ELR (cell line): Measurements from ENCODE around the gene SLC17A7.
"Not testable (repeated sequence)": the region's sequence is repeated elsewhere in the genome, so short reads cannot be mapped to it uniquely, and the experiment has no call there.

ENCODE experiments used
- DNase-seq: peaks from one replicate; pipeline ENCODE4 v3.0.0-alpha.2; 2015; ENCODE audit warnings: low read depth

The SLC17A7 gene

DNA sequence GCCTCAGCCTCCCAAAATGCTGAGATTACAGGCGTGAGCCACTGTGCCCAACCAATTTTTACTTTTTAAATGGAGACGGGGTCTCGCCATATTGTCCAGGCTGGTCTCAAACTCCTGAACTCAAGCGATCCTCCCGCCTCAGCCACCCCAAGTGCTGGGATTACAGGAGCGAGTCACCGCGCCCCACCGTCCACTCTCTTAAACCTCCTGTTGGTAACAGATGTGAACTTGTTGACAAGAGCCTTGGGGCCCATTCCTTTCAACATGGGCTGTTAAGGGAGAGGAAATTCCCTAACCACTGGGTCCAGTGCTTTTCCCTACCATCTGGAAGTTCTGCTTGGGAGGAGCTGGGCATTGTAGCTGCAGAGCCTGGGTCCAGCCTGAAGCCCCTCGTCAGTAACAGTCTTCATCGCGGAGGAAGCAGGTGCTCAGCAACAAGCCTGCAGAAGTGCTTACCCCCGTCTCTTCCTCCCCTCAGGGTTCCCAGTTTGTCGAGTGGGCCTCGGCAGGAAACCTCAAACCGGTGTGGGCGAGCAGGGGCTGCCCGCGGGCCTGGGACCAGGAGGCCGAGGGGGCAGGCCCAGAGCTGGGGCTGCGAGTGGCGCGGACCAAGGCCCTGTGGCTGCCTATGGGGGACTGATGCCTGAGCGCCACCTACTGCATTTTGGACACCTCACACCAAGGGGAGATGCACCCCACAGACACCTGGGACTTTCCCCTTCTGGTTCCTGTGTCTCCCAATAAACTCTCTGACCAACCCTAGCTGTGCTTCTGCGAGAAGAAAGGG, 28.7 kb upstream of the SLC17A7 start:
- no peak for DNase-seq

- DNase-seq = peak; percentile 51
These were observed 27.6 kb upstream of the SLC17A7 start for GRCh38 chr19:49468746-49469447.

- no peak for DNase-seq
These were observed 26.9 kb upstream of the SLC17A7 start for GRCh38 chr19:49468199-49468598.

GRCh38 chr19:49465371-49465770, 24.0 kb upstream of the SLC17A7 start:
- DNase-seq = no peak

GRCh38 chr19:49463960-49464740, 22.8 kb upstream of the SLC17A7 start:
- DNase-seq = no peak

GRCh38 chr19:49462492-49462891, 21.2 kb upstream of the SLC17A7 start:
- DNase-seq = no peak

- DNase-seq = no peak
These were observed 20.3 kb upstream of the SLC17A7 start for GRCh38 chr19:49461656-49462055.

DNA sequence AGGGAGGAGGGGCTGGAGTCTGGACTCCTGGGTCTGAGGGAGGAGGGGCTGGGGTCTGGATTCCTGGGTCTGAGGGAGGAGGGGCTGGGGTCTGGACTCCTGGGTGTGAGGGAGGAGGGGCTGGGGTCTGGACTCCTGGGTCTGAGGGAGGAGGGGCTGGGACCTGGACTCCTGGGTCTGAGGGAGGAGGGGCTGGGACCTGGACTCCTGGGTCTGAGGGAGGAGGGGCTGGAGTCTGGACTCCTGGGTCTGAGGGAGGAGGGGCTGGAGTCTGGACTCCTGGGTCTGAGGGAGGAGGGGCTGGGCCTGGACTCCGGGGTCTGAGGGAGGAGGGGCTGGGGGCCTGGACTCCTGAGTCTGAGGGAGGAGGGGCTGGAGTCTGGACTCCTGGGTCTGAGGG, 19.8 kb upstream of the SLC17A7 start:
- not testable (repeated sequence) for DNase-seq

- DNase-seq = no peak
These were observed 18.1 kb upstream of the SLC17A7 start for GRCh38 chr19:49459388-49459787.

DNA sequence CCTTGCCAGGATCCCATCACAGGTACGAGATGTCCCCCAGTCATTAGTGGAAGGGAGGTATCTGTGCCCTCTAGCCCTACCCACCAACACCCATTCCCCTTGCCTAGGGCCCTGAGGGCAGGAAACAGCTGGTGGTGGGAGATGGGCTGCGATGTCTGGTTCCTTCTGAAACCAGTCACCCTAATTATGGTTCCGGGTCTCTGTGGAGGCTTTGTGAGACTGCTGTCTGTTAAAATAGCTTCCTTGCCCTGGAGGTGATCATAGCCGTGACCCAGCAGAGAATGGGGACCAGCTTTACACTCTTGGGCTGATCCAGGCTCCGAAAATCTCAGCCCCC, 17.2 kb upstream of the SLC17A7 start:
- DNase-seq = no peak

- DNase-seq = no peak
These were observed 15.0 kb upstream of the SLC17A7 start for GRCh38 chr19:49456326-49456725.

DNA sequence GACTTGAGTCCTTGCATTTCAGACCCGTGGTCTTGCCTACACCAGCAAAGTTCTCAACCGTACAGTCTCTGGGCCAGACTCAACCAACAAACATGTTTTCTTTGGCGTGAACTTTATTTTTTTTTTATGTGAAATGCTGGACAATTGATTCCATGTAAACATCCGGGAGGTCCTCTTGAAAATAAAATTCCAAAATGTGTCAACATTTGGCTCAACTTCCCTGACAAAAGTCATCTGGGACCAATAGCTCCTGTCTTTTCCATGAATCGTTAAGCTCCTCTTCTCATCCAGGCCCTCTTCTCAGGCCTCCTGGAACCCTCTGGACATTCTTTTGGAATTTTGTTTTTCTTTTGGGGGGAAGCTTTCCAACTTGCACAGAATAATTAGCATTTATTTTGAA, 14.4 kb upstream of the SLC17A7 start:
- no peak for DNase-seq

- peak; percentile 37 for DNase-seq
These were observed 12.5 kb upstream of the SLC17A7 start for GRCh38 chr19:49453757-49454240.

- DNase-seq = peak; percentile 99
These were observed 11.9 kb upstream of the SLC17A7 start, which contains the start of gene ALDH16A1 for GRCh38 chr19:49453013-49453756. TSS of gene ALDH16A1 (plus strand) at chr19:49453225. CDS start at chr19:49453332, 107 bp downstream.

GRCh38 chr19:49451430-49452181, 10.3 kb upstream of the SLC17A7 start, which contains the start of gene PIH1D1:
TSS of gene PIH1D1 (minus strand) at chr19:49451814. CDS start at chr19:49451574, 240 bp downstream.
- DNase-seq = peak; percentile 99

- no peak for DNase-seq
These were observed 9.1 kb upstream of the SLC17A7 start for GRCh38 chr19:49450405-49450804.

GRCh38 chr19:49448432-49448786, 7.1 kb upstream of the SLC17A7 start:
- DNase-seq = no peak

GRCh38 chr19:49447485-49448431, 6.4 kb upstream of the SLC17A7 start:
- peak; percentile 62 for DNase-seq

DNA sequence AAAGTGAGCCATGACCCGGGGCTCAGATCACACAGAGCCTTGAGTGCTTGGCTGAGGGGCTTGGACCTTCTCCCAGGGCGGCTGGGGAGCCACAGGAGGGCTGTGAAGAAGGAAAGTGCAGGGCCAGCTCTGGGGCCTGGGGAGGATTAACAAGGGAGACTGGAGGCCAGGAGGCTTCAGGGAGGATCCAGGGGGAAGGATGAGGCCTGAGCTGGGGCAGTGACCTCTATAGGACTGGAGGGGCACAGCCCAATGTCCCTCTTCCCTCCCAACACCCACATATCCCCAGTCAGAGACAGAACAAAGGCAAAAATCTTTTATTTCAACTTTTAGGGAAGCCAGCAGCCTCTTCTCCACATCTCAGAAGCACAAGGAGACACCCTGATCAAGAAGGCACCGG, 4.7 kb upstream of the SLC17A7 start:
- DNase-seq = no peak
